Upper lobe of left lung (tissue), 4 donors: ENCODE data around the gene SDR9C7.

Experiments
- POLR2A ChIP-seq, 4 donors: fragments of 450-650 bp; IDR thresholded peaks; one replicate each; pipeline ENCODE4 v1.5.1; 2016 to 2017; ENCODE audit warnings: antibody characterized with exemption in 4 of 4, mild to moderate bottlenecking in 2 of 4
- TF ChIP-seq, protein P1 (sequence below), 6 experiments: fragments of 450-650 bp in 4 of 6; fragments of 200-600 bp in 2 of 6; sonication (generic) in 2 of 6; IDR thresholded peaks; one replicate each; pipeline ENCODE4 v1.5.1; 2016 to 2019; ENCODE audit warnings: antibody characterized with exemption in 6 of 6

DNA sequence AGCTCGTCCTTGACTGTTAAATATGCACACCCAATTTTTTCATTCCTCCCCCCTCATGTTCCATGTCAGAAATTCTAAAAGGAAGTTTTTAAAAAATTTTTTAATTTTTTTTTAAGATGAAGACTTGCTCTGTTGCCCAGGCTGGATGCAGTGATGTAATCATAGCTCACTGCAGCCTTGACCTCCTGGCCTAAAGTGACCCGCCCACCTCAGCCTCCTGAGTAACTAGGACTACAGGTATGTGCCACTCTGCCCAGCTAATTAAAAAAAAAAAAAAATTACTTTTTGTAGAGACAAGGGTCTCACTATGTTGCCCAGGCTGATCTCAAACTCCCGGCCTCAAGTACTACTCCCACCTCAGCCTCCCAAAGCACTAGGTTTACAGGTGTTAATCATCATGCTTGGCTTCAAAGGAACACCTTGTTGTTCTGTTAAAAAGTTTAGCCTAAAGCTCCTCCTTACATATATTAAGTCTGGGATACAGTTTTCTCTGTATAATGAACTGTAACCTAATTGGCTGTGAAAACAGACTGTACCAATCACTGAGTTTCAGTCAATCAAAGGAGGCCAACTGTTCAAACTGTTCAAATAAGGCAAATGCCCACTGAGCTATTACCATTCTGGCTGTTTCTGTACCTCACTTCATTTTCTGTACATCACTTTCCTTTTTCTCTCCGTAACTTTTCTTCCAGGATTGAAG, 17.8 kb downstream of the SDR9C7 start:
- TF ChIP-seq, protein P1, sequence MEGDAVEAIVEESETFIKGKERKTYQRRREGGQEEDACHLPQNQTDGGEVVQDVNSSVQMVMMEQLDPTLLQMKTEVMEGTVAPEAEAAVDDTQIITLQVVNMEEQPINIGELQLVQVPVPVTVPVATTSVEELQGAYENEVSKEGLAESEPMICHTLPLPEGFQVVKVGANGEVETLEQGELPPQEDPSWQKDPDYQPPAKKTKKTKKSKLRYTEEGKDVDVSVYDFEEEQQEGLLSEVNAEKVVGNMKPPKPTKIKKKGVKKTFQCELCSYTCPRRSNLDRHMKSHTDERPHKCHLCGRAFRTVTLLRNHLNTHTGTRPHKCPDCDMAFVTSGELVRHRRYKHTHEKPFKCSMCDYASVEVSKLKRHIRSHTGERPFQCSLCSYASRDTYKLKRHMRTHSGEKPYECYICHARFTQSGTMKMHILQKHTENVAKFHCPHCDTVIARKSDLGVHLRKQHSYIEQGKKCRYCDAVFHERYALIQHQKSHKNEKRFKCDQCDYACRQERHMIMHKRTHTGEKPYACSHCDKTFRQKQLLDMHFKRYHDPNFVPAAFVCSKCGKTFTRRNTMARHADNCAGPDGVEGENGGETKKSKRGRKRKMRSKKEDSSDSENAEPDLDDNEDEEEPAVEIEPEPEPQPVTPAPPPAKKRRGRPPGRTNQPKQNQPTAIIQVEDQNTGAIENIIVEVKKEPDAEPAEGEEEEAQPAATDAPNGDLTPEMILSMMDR (IDR thresholded peaks at IDR 0.05), result no peak
- TF ChIP-seq POLR2A (IDR thresholded peaks at IDR 0.05), result no peak
